Measurements from ENCODE around the gene HSPB6.
"Not testable (repeated sequence)": the region's sequence is repeated elsewhere in the genome, so short reads cannot be mapped to it uniquely, and the experiment has no call there.

HSPB6 gene

DNA sequence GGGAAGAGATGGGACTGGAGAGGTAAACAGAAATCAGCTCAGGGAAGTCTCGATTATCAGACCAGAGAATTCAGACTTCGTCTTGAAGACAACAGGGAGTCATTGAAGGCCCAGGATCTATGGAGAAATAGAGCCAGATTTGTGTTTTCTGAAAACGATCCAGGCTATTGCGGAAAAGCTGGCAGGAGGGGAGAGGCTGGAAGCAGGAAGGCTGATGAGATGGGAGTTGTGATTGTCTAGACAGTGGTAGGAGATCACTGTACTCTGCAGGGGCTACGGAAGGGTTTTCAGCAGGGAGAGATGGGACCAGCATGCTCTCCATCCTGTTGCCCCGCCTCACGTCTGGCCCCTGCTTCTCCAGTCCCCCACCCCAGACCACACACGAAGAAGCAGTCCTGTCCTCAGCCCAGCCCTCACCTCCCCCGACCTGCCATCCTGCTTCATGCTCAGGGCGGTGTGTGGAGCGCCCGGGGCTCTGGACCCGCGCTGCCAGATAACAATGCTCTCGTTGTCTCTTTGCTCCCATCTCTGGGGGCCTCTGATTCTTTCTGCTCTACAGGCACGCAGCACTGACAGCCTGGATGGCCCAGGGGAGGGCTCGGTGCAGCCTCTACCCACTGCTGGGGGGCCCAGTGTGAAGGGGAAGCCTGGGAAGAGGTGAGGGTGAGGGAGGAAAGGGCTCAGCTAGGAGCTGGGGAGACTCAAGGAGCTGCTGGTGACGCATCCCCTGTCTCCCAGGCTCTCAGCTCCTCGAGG, 20.4 kb upstream of the HSPB6 start:
- TF ChIP-seq, protein P1, sequence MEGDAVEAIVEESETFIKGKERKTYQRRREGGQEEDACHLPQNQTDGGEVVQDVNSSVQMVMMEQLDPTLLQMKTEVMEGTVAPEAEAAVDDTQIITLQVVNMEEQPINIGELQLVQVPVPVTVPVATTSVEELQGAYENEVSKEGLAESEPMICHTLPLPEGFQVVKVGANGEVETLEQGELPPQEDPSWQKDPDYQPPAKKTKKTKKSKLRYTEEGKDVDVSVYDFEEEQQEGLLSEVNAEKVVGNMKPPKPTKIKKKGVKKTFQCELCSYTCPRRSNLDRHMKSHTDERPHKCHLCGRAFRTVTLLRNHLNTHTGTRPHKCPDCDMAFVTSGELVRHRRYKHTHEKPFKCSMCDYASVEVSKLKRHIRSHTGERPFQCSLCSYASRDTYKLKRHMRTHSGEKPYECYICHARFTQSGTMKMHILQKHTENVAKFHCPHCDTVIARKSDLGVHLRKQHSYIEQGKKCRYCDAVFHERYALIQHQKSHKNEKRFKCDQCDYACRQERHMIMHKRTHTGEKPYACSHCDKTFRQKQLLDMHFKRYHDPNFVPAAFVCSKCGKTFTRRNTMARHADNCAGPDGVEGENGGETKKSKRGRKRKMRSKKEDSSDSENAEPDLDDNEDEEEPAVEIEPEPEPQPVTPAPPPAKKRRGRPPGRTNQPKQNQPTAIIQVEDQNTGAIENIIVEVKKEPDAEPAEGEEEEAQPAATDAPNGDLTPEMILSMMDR (conservative IDR thresholded peaks at IDR 0.05): no peak
- no peak overlapping the region for H3K27ac ChIP-seq

- peak overlapping the region; percentile 66; the same call in 1 of the 2 replicates for H3K27ac ChIP-seq
- TF ChIP-seq, protein P1 (conservative IDR thresholded peaks at IDR 0.05): no peak
Observed at GRCh38 chr19:35776102-35776788, 19.4 kb upstream of the HSPB6 start.

- H3K27ac ChIP-seq: peak within 1 kb of the TSS; percentile 66; the same call in 1 of the 2 replicates
- TF ChIP-seq, protein P1 (conservative IDR thresholded peaks at IDR 0.05): no peak
Observed at GRCh38 chr19:35775298-35776101, 18.7 kb upstream of the HSPB6 start, which contains the start of gene ARHGAP33. TSS of gene ARHGAP33 (plus strand) at chr19:35775564. CDS start at chr19:35775659, 95 bp downstream.

GRCh38 chr19:35775046-35775297, 18.1 kb upstream of the HSPB6 start:
- H3K27ac ChIP-seq: peak overlapping the region; percentile 66; the same call in 1 of the 2 replicates
- TF ChIP-seq, protein P1 (conservative IDR thresholded peaks at IDR 0.05): no peak

DNA sequence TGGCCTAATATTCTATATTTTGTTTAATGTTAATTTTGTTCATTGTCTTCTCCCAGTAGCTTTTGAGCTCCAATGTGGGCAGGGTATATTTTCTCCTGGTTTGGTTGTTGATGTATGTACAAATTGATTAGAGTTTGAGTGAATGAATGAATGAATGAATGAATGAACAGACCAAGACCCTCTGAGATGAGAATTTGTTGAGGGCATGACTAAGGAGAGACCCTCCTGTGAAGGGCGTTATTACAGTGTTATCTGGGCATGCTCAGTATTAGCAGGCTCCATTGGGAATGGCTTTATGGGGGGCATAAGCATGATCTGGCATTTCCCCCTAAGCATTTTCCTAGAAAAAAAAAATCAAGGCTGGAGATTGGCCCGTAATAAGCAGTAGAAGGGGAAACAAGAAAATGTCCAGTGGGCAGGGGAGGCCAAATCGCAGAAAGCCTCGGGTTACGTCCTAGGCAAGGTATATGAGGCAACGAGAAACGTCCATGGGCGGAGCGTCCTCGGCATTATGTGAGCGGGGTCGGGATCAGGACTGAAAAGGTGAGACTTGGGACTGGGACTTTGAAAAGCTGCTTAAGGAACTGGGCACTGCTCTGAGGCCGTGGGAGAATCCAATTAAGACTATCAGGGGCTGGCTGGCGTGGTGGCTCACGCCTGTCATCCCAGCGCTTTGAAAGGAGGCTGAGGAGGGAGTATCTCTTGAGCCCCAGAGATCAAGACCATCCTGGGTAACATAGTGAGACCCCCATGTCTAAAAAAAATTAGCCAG, 17.6 kb upstream of the HSPB6 start:
- TF ChIP-seq, protein P1 (conservative IDR thresholded peaks at IDR 0.05): no peak
- no peak overlapping the region; the same call in 1 of the 2 replicates for H3K27ac ChIP-seq

DNA sequence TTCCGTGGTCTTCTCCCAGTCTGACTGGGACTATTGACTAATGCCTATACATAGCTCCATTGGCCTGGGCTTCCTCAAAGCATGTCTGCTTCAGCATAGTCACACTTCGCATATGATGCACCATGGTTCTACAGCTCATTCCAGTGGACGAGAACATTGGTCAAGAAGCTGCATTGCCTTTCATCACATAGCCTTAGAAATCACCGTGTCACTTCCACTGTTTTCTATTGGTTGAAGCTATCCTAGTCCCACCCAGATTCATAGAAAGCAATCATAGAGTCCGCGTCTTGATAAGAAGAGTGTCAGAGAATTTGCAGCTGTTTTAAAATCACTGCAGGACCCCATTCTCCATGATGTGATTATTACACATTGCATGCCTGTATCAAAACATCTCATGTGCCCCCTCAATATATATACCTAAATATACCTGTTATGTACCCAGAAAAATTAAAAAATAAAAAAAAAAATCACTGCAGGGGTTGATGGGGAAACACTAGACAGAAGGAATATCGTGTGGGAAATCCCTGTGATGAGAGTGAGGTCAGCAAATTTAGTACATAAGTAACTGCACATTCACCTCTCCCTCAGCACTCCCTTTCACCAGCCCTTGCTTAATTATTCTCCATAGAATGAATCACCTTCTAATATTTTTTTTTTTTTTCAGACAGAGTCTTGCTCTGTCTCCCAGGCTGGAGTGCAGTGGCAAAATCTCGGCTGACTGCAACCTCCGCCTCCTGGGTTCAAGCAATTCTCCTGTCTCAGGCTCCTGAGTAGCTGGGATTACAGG, 16.4 kb upstream of the HSPB6 start:
- TF ChIP-seq, protein P1 (conservative IDR thresholded peaks at IDR 0.05): no peak
- no peak overlapping the region for H3K27ac ChIP-seq

DNA sequence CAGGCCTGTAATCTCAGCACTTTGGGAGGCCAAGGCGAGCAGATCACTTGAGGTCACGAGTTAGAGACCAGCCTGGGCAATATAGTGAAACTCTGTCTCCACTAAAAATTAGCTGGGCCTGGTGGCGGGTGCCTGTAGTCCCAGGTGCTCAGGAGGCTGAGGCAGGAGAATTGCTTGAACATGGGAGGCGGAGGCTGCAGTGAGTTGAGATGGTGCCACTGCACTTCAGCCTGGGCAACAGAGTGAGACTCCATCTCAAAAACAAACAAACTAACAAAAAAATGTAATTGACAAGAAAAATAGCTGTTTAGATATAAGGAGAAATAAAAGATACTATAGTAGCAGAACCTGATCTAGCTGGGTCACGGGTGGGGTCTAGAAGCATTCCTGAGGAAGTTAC, 15.5 kb upstream of the HSPB6 start:
- not testable (repeated sequence) for H3K27ac ChIP-seq

Measured in VCaP (cell line).